MM.1S (cell line): ENCODE data around the gene TCP11.

Source experiments
- DNase-seq: peaks from one replicate; pipeline ENCODE4 v3.0.0-alpha.2; 2015
- H2AFZ ChIP-seq: fragments of 300-600 bp; sonication (generic); 2 replicates; pipeline ENCODE4 v1.6.0; 2016; ENCODE audit warnings: antibody characterized with exemption, low read length
- H3F3A ChIP-seq: fragments of 300-600 bp; sonication (generic); 2 replicates; pipeline ENCODE4 v1.6.1; 2016; ENCODE audit warnings: mild to moderate bottlenecking, antibody characterized with exemption, low read length, moderate library complexity, mixed read lengths; ENCODE audit not compliant: insufficient read depth
- H3K27ac ChIP-seq: fragments of 300-600 bp; sonication (generic); 2 replicates; pipeline ENCODE4 v1.5.1; 2016; ENCODE audit warnings: mild to moderate bottlenecking, low read length
- H3K27me3 ChIP-seq: fragments of 300-600 bp; sonication (generic); replicated peaks from 2 replicates; pipeline ENCODE4 v1.6.0; 2016; ENCODE audit warnings: low read length; ENCODE audit not compliant: insufficient read depth
- H3K36me3 ChIP-seq: fragments of 300-600 bp; sonication (generic); replicated peaks from 2 replicates; pipeline ENCODE4 v1.6.1; 2016; ENCODE audit warnings: mild to moderate bottlenecking, low read length, mixed read lengths; ENCODE audit not compliant: insufficient read depth
- H3K4me1 ChIP-seq: fragments of 300-600 bp; sonication (generic); 2 replicates; pipeline ENCODE4 v1.6.1; 2016; ENCODE audit warnings: low read length, mixed read lengths
- H3K4me2 ChIP-seq: fragments of 300-600 bp; sonication (generic); 2 replicates; pipeline ENCODE4 v1.6.0; 2016; ENCODE audit warnings: low read depth, low read length
- H3K4me3 ChIP-seq: fragments of 300-600 bp; sonication (generic); 2 replicates; pipeline ENCODE4 v1.5.1; 2016; ENCODE audit warnings: low read length, mixed read lengths
- H3K79me2 ChIP-seq: fragments of 300-600 bp; sonication (generic); 2 replicates; pipeline ENCODE4 v1.6.1; 2016; ENCODE audit warnings: mixed run types, low read length, mixed read lengths
- H3K9ac ChIP-seq: fragments of 300-600 bp; sonication (generic); 2 replicates; pipeline ENCODE4 v1.6.1; 2016; ENCODE audit warnings: low read length, mixed read lengths
- H3K9me2 ChIP-seq: fragments of 300-600 bp; sonication (generic); replicated peaks from 2 replicates; pipeline ENCODE4 v1.6.1; 2016; ENCODE audit warnings: mild to moderate bottlenecking, low read length, mixed read lengths; ENCODE audit not compliant: insufficient read depth
- H3K9me3 ChIP-seq: fragments of 300-600 bp; sonication (generic); replicated peaks from 2 replicates; pipeline ENCODE4 v1.6.1; 2016; ENCODE audit warnings: mild to moderate bottlenecking, low read length, mixed read lengths; ENCODE audit not compliant: insufficient read depth
- H4K20me1 ChIP-seq: fragments of 300-600 bp; sonication (generic); 2 replicates; pipeline ENCODE4 v1.6.1; 2016; ENCODE audit warnings: mild to moderate bottlenecking, low read length, moderate library complexity, mixed read lengths; ENCODE audit not compliant: insufficient read depth
- CTCF ChIP-seq: fragments of 300-600 bp; sonication (generic); IDR thresholded peaks from 2 replicates; pipeline ENCODE4 v1.5.1; 2016; ENCODE audit warnings: antibody characterized with exemption, low read length, mixed read lengths
- EZH2 ChIP-seq: fragments of 300-600 bp; sonication (generic); optimal IDR thresholded peaks from 2 replicates; pipeline ENCODE3; 2017; ENCODE audit warnings: low read depth, mild to moderate bottlenecking, antibody characterized with exemption, low read length, mixed read lengths
- EZH2phosphoT487 ChIP-seq: fragments of 300-600 bp; sonication (generic); IDR thresholded peaks from 2 replicates; pipeline ENCODE4 v1.6.1; 2018; ENCODE audit warnings: antibody characterized with exemption, low read length

TCP11 gene

GRCh38 chr6:35160642-35161041, 19.5 kb upstream of the TCP11 start:
- Histone ChIP-seq H3K4me1 (no peaks in the 10 kb centered on the region), H3K27me3 (no peaks in the 10 kb centered on the region), H3K9me3 (no peaks in the 10 kb centered on the region), H2AFZ (no peak overlapping the region), H3K27ac (no peak overlapping the region), H3F3A (no peaks in the 10 kb centered on the region), H3K79me2 (no peaks in the 10 kb centered on the region), H4K20me1 (no peaks in the 10 kb centered on the region), H3K36me3 (no peaks in the 10 kb centered on the region), H3K9ac (no peak overlapping the region), H3K4me2 (no peak overlapping the region), H3K9me2 (no peaks in the 10 kb centered on the region), H3K4me3 (no peak overlapping the region)
- DNase-seq: no peak
- TF ChIP-seq EZH2phosphoT487 (no peak), CTCF (no peak), EZH2 (no peak)

GRCh38 chr6:35158520-35158919, 17.4 kb upstream of the TCP11 start:
- Histone ChIP-seq H3K9me2 (no peaks in the 10 kb centered on the region), H3K4me3 (no peak overlapping the region), H4K20me1 (no peaks in the 10 kb centered on the region), H3K4me2 (no peak overlapping the region), H3K9ac (no peak overlapping the region), H2AFZ (no peak overlapping the region), H3K27me3 (no peaks in the 10 kb centered on the region), H3K9me3 (no peaks in the 10 kb centered on the region), H3F3A (no peaks in the 10 kb centered on the region), H3K4me1 (0 out of 2 replicates have a peak, but pooled peaks cover 7% of the 10 kb centered on the region), H3K36me3 (no peaks in the 10 kb centered on the region), H3K79me2 (no peaks in the 10 kb centered on the region), H3K27ac (no peak overlapping the region)
- TF ChIP-seq EZH2: no peak
- TF ChIP-seq CTCF: no peak
- TF ChIP-seq EZH2phosphoT487: no peak
- no peak for DNase-seq

GRCh38 chr6:35154947-35155346, 13.8 kb upstream of the TCP11 start:
- no peaks in the 10 kb centered on the region for H3K9me2 ChIP-seq
- no peak overlapping the region for H2AFZ ChIP-seq
- no peak overlapping the region for H3K9ac ChIP-seq
- no peaks in the 10 kb centered on the region for H3K36me3 ChIP-seq
- no peaks in the 10 kb centered on the region for H3F3A ChIP-seq
- 0 out of 2 replicates have a peak, but pooled peaks cover 7% of the 10 kb centered on the region for H3K4me1 ChIP-seq
- no peak overlapping the region for H3K27ac ChIP-seq
- no peaks in the 10 kb centered on the region for H3K27me3 ChIP-seq
- no peaks in the 10 kb centered on the region for H3K9me3 ChIP-seq
- no peak for DNase-seq
- TF ChIP-seq EZH2: no peak
- TF ChIP-seq EZH2phosphoT487: no peak
- H3K4me2 ChIP-seq: no peak overlapping the region
- no peak overlapping the region for H3K4me3 ChIP-seq
- H4K20me1 ChIP-seq: no peaks in the 10 kb centered on the region
- H3K79me2 ChIP-seq: no peaks in the 10 kb centered on the region

GRCh38 chr6:35154262-35154661, 13.1 kb upstream of the TCP11 start:
- Histone ChIP-seq H3K27ac (no peak overlapping the region), H3F3A (no peaks in the 10 kb centered on the region), H3K9ac (no peak overlapping the region), H3K36me3 (no peaks in the 10 kb centered on the region), H3K79me2 (no peaks in the 10 kb centered on the region), H2AFZ (no peak overlapping the region), H3K4me2 (0 out of 2 replicates have a peak overlapping the region, but pooled peaks have one; percentile 4), H3K9me2 (no peaks in the 10 kb centered on the region), H3K4me1 (0 out of 2 replicates have a peak, but pooled peaks cover 7% of the 10 kb centered on the region), H3K4me3 (no peak overlapping the region), H3K27me3 (no peaks in the 10 kb centered on the region), H3K9me3 (no peaks in the 10 kb centered on the region), H4K20me1 (no peaks in the 10 kb centered on the region)
- no peak for DNase-seq
- TF ChIP-seq CTCF (no peak), EZH2phosphoT487 (no peak), EZH2 (no peak)
